Lower leg skin (tissue), 4 donors: ENCODE data around the gene ZDHHC1. TPM values are rescaled to one million over a fixed set of nuclear protein-coding genes. Genes with fewer than 3 reads are reported as not detected.

Experiments
- DNase-seq, 2 donors: peaks; one replicate each; pipeline ENCODE4 v3.0.0-alpha.2; 2019; ENCODE audit warnings: low spot score in 2 of 2
- H3K4me3 ChIP-seq: fragments of 200-600 bp; sonication (generic); 2 replicates; pipeline ENCODE4 v1.5.1; 2017; ENCODE audit warnings: mild to moderate bottlenecking, low read depth; ENCODE audit not compliant: poor library complexity, severe bottlenecking
- POLR2A ChIP-seq, 2 donors: fragments of 450-650 bp; IDR thresholded peaks; one replicate each; pipeline ENCODE4 v1.6.1; 2016 to 2017; ENCODE audit warnings: antibody characterized with exemption in 2 of 2, mild to moderate bottlenecking in 1 of 2, moderate library complexity in 1 of 2
- WGBS, 2 donors: methylation state at CpG; one replicate each; pipeline ENCODE4 v1.1.5; 2018; 5-methylcytosine and 5-hydroxymethylcytosine counted together
- intact Hi-C: fragments of 100-400 bp; cut with DNase I; formaldehyde crosslinking; loops from one replicate; pipeline ENCODE4 v1.15.0; 2023; ENCODE audit warnings: low total_unique reads
- total RNA-seq, 4 donors: library from RNA; depleted of rRNA; stranded (reverse); fragments of >200 nt; gene quantifications; one replicate each; pipeline ENCODE4 v1.1.0, GENCODE V29; 2016
- TF ChIP-seq, protein P1 (sequence below), 3 donors: fragments of 450-650 bp; IDR thresholded peaks; one replicate each; pipeline ENCODE4 v1.5.1; 2016; ENCODE audit warnings: antibody characterized with exemption in 3 of 3, mild to moderate bottlenecking in 3 of 3, moderate library complexity in 2 of 3

ZDHHC1 gene
- total RNA-seq, 4 donors from 2014 or later: 15.1 to 24.7 (median 21.4) TPM

GRCh38 chr16:67388191-67388590 lies 28.1 kb downstream of the ZDHHC1 start:
- intact Hi-C loops: no loop called here
- H3K4me3 ChIP-seq: no peak overlapping the region
- TF ChIP-seq, protein P1, sequence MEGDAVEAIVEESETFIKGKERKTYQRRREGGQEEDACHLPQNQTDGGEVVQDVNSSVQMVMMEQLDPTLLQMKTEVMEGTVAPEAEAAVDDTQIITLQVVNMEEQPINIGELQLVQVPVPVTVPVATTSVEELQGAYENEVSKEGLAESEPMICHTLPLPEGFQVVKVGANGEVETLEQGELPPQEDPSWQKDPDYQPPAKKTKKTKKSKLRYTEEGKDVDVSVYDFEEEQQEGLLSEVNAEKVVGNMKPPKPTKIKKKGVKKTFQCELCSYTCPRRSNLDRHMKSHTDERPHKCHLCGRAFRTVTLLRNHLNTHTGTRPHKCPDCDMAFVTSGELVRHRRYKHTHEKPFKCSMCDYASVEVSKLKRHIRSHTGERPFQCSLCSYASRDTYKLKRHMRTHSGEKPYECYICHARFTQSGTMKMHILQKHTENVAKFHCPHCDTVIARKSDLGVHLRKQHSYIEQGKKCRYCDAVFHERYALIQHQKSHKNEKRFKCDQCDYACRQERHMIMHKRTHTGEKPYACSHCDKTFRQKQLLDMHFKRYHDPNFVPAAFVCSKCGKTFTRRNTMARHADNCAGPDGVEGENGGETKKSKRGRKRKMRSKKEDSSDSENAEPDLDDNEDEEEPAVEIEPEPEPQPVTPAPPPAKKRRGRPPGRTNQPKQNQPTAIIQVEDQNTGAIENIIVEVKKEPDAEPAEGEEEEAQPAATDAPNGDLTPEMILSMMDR (IDR thresholded peaks at IDR 0.05): no peak
- no peak for TF ChIP-seq POLR2A (IDR thresholded peaks at IDR 0.05)
- peak in 1 of 2 donors; percentile 59 for DNase-seq
- WGBS, 2 donors: 93 to 95% methylated on average over 8 of the region's 8 CpGs

DNA sequence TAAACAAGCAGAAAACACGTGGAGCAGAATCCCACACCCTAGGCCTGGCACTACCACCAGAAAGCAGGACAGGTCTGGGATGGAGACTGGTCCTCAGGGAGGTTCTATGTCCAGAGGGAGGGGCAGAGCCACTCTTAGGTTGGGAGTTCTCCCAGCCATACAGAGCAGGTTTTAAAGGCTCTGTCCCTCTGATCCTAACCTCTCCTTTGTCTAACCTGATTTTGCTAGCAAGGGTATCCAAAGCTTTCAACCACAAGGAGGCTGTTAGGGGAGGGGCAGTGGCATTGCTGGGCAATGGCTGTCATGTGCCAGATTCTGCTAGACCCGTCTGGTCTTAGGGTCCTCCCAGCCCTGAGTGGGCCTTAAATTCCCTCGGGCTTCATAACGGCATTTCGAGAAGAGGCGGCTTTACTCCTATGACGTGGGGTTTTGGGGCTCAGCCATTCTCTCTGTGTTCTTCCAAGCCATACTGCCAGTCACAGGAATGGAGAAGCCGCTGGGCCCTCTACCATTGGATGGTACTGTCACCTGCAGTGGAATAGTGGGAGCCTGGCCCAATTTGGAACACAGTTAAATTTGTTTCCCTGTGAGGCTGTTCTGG lies 28.7 kb downstream of the ZDHHC1 start:
- TF ChIP-seq, protein P1 (IDR thresholded peaks at IDR 0.05): no peak
- TF ChIP-seq POLR2A (IDR thresholded peaks at IDR 0.05): no peak
- DNase-seq: peak in 1 of 2 donors; percentile 72
- no peak overlapping the region for H3K4me3 ChIP-seq
- 77 to 84% methylated on average over 8 of the region's 8 CpGs for WGBS, 2 donors
- intact Hi-C loops: no loop called here

DNA sequence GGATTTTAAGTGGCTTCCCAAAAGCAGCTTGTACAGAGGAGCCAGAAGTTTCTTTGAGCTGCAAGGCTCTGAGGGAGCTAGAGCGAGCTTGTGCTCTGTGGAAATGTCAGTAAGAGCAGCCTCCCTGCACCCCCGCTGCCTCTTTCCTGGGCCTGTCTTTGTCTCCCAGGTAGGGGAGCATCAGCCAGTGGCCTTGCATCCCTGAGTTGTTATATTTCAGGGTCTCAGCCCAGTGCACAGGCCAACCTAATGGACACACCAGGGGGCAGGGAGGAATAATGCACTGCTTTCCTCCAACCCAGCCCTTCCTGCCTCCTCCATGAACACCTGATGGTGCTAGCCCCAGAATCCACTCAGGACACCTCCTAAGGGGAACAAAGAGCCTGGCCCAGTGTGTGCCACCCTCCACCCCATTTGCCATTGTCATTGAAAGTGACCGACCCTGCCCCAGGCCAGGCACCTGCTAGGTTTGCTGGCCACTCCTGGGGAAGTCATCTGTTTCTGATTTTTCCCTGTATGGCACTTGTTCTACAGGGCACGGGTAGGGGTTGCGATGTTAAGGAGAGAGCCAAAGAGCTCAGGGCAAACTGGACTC lies 29.3 kb downstream of the ZDHHC1 start:
- 92 to 95% methylated on average over 5 of the region's 5 CpGs for WGBS, 2 donors
- H3K4me3 ChIP-seq: no peak overlapping the region
- intact Hi-C loops: no loop called here
- TF ChIP-seq POLR2A (IDR thresholded peaks at IDR 0.05): no peak
- TF ChIP-seq, protein P1 (IDR thresholded peaks at IDR 0.05): no peak
- DNase-seq: peak in 1 of 2 donors; percentile 78

GRCh38 chr16:67384778-67385510 lies 31.3 kb downstream of the ZDHHC1 start:
- intact Hi-C loops: no loop called here
- H3K4me3 ChIP-seq: no peak overlapping the region
- no peak for TF ChIP-seq POLR2A (IDR thresholded peaks at IDR 0.05)
- TF ChIP-seq, protein P1 (IDR thresholded peaks at IDR 0.05): no peak
- WGBS, 2 donors: 79 to 84% methylated on average over 8 of the region's 8 CpGs
- no peak for DNase-seq

DNA sequence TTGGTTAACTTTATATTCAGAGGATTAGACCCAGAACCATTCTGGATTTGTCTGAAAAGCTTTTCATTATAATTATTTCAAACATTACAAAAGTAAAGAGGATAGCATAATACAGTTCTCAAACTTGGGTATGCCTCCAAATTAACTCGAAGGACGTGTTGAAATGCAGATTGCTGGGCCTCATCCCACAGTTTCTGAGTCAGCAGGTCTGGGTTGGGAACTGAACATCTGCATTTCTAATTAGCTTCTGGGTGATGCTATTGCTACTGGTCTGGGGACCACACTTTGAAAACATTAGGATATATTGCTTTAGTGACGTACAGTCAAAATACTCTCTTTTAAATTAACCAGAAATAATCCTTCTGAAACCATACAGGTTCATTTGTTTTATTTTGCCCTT lies 33.0 kb downstream of the ZDHHC1 start:
- intact Hi-C loops: no loop called here
- TF ChIP-seq, protein P1 (IDR thresholded peaks at IDR 0.05): no peak
- no peak for TF ChIP-seq POLR2A (IDR thresholded peaks at IDR 0.05)
- WGBS, 2 donors: 90 to 94% methylated on average over 3 of the region's 3 CpGs
- H3K4me3 ChIP-seq: no peak overlapping the region
- no peak for DNase-seq
